OCI-LY7 (cell line): ENCODE measurements around the gene SELENOS. TPM values are rescaled to one million over a fixed set of nuclear protein-coding genes. Genes with fewer than 3 reads are reported as not detected.
A peak's percentile ranks its signal among the peaks of the same experiment; 100 is the strongest.

ENCODE experiments used
- BruUV-seq: library from RNA; stranded (reverse); fragments of 400-500 nt; replicated peaks from 2 replicates; lab custom pipeline; 2021; lab: Mats Ljungman, UMichigan
- CTCF ChIA-PET: fragments of 300-600 bp; sonication (Branson Sonifier 250); formaldehyde crosslinking; loops from one replicate; lab custom pipeline; 2022; ENCODE audit warnings: antibody characterized with exemption; ENCODE audit not compliant: unreplicated experiment; lab: Charles Lee
- POLR2A ChIA-PET: fragments of 300-600 bp; sonication (Branson Sonifier 250); formaldehyde crosslinking; loops from one replicate; lab custom pipeline; 2022; ENCODE audit warnings: antibody characterized with exemption; lab: Charles Lee
- DNase-seq: peaks from one replicate; pipeline ENCODE4 v3.0.0-alpha.2; 2015; ENCODE audit warnings: low spot score
- H2AFZ ChIP-seq: fragments of 200-600 bp; sonication (generic), shearing (Covaris generic); 2 replicates; pipeline ENCODE4 v1.6.1; 2014; ENCODE audit warnings: mild to moderate bottlenecking, antibody characterized with exemption, low read length, moderate library complexity
- H3K27ac ChIP-seq: fragments of 200-600 bp; sonication (generic); 2 replicates; pipeline ENCODE4 v1.5.1; 2014; ENCODE audit warnings: mixed run types, low read depth, mild to moderate bottlenecking, moderate library complexity, low read length, inconsistent platforms; ENCODE audit not compliant: poor library complexity, severe bottlenecking
- H3K36me3 ChIP-seq: fragments of 200-600 bp; sonication (generic); 2 replicates; pipeline ENCODE4 v1.6.1; 2014; ENCODE audit warnings: mild to moderate bottlenecking, antibody characterized with exemption, low read length, moderate library complexity, mixed read lengths; ENCODE audit not compliant: insufficient read depth
- H3K4me1 ChIP-seq: fragments of 200-600 bp; sonication (generic); 2 replicates; pipeline ENCODE4 v1.5.1; 2014; ENCODE audit warnings: mild to moderate bottlenecking, low read length; ENCODE audit not compliant: insufficient read depth, poor library complexity, severe bottlenecking
- H3K4me2 ChIP-seq: fragments of 200-600 bp; sonication (generic); 2 replicates; pipeline ENCODE4 v1.6.1; 2014; ENCODE audit warnings: mild to moderate bottlenecking, low read length
- H3K4me3 ChIP-seq: fragments of 200-600 bp; sonication (generic); 2 replicates; pipeline ENCODE4 v1.5.1; 2014; ENCODE audit warnings: mild to moderate bottlenecking, low read depth, low read length; ENCODE audit not compliant: poor library complexity, severe bottlenecking
- H3K79me2 ChIP-seq: fragments of 200-600 bp; sonication (generic); 2 replicates; pipeline ENCODE4 v1.6.1; 2016; ENCODE audit warnings: low read depth, mild to moderate bottlenecking, low read length, moderate library complexity, mixed read lengths; ENCODE audit not compliant: insufficient read depth
- H3K9me2 ChIP-seq: fragments of 200-600 bp; sonication (generic); 2 replicates; pipeline ENCODE4 v1.6.1; 2016; ENCODE audit warnings: mild to moderate bottlenecking, low read length, mixed read lengths; ENCODE audit not compliant: insufficient read depth
- H3K9me3 ChIP-seq: fragments of 200-600 bp; sonication (generic); 2 replicates; pipeline ENCODE4 v1.6.1; 2014; ENCODE audit warnings: mild to moderate bottlenecking, mixed run types, low read length, mixed read lengths
- H4K20me1 ChIP-seq: fragments of 200-600 bp; sonication (generic); 2 replicates; pipeline ENCODE4 v1.6.1; 2014; ENCODE audit warnings: mild to moderate bottlenecking, antibody characterized with exemption, low read length, moderate library complexity, mixed read lengths; ENCODE audit not compliant: insufficient read depth
- EZH2phosphoT487 ChIP-seq: fragments of 200-600 bp; sonication (generic); IDR thresholded peaks from 2 replicates; pipeline ENCODE4 v1.6.1; 2018; ENCODE audit warnings: low read depth, borderline replicate concordance, mild to moderate bottlenecking, mixed run types, antibody characterized with exemption, low read length, moderate library complexity, mixed read lengths
- intact Hi-C: fragments of 100-400 bp; cut with micrococcal nuclease; formaldehyde crosslinking; loops from one replicate; pipeline ENCODE4 v1.10.0; 2022; ENCODE audit not compliant: unreplicated experiment
- total RNA-seq, 2 experiments: library from RNA; depleted of rRNA in 1 of 2; stranded (reverse); fragments of >200 nt in 1 of 2; shearing (Covaris generic) in 1 of 2; gene quantifications; 2 replicates each; pipeline ENCODE4 v1.2.3, GENCODE V29; 2014 to 2022
- TF ChIP-seq, protein P1 (sequence below): fragments of 200-600 bp; sonication (generic); conservative IDR thresholded peaks from 2 replicates; pipeline ENCODE4 v1.5.1; 2014; ENCODE audit warnings: mild to moderate bottlenecking, antibody characterized with exemption, low read length, moderate library complexity, mixed read lengths

Gene SELENOS
- total RNA-seq, 2 experiments from 2014 or later: 29.1 to 36.1 TPM

GRCh38 chr15:101251830-101252820 is 25.2 kb downstream of the SELENOS start, which contains the start of gene CHSY1:
Gene CHSY1, minus strand, starts transcription at chr15:101252048. Its CDS starts 592 bp downstream, at chr15:101251456.
- Histone ChIP-seq H4K20me1 (peaks cover 9% of the 10 kb centered on the region), H2AFZ (peak within 1 kb of the TSS; percentile 66; the same call in 1 of the 2 replicates), H3K27ac (no peak within 1 kb of the TSS), H3K4me2 (peak within 1 kb of the TSS; percentile 72), H3K36me3 (no peaks in the 10 kb centered on the region), H3K9me2 (no peaks in the 10 kb centered on the region), H3K9me3 (no peaks in the 10 kb centered on the region), H3K4me1 (peaks cover 10% of the 10 kb centered on the region), H3K4me3 (peak within 1 kb of the TSS; percentile 71), H3K79me2 (no peaks in the 10 kb centered on the region)
- ChIA-PET POLR2A (interaction anchor here (0.6 to 1.4 kb wide), 6 partner anchors 10 to 239 kb away, joined by 3 to 6 read pairs (median 4); no protein-coding TSS in a partner anchor), CTCF (interaction anchor here (0.5 kb wide), 1 partner anchor 548 kb away, joined by 3 read pairs; no protein-coding TSS in a partner anchor)
- intact Hi-C loops: no loop called here
- peak; percentile 68 for DNase-seq
- no TSS peak for BruUV-seq
- TF ChIP-seq EZH2phosphoT487: no peak; the same call in 1 of the 2 replicates
- TF ChIP-seq, protein P1, sequence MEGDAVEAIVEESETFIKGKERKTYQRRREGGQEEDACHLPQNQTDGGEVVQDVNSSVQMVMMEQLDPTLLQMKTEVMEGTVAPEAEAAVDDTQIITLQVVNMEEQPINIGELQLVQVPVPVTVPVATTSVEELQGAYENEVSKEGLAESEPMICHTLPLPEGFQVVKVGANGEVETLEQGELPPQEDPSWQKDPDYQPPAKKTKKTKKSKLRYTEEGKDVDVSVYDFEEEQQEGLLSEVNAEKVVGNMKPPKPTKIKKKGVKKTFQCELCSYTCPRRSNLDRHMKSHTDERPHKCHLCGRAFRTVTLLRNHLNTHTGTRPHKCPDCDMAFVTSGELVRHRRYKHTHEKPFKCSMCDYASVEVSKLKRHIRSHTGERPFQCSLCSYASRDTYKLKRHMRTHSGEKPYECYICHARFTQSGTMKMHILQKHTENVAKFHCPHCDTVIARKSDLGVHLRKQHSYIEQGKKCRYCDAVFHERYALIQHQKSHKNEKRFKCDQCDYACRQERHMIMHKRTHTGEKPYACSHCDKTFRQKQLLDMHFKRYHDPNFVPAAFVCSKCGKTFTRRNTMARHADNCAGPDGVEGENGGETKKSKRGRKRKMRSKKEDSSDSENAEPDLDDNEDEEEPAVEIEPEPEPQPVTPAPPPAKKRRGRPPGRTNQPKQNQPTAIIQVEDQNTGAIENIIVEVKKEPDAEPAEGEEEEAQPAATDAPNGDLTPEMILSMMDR: 0 out of 2 replicates have a peak, but pooled peaks have one; percentile 16

GRCh38 chr15:101250873-101251829 is 26.1 kb downstream of the SELENOS start:
- peaks cover 9% of the 10 kb centered on the region for H4K20me1 ChIP-seq
- peaks cover 19% of the 10 kb centered on the region for H3K4me1 ChIP-seq
- BruUV-seq: no TSS peak
- TF ChIP-seq, protein P1: no peak
- TF ChIP-seq EZH2phosphoT487: no peak
- no peaks in the 10 kb centered on the region for H3K9me3 ChIP-seq
- peak overlapping the region; percentile 71 for H3K4me3 ChIP-seq
- H3K4me2 ChIP-seq: peak overlapping the region; percentile 72
- H3K9me2 ChIP-seq: no peaks in the 10 kb centered on the region
- H3K27ac ChIP-seq: no peak overlapping the region
- ChIA-PET POLR2A (interaction anchor here (0.6 to 1.4 kb wide), 5 partner anchors 9 to 166 kb away, joined by 3 to 5 read pairs (median 3); no protein-coding TSS in a partner anchor), CTCF (no interaction called here)
- H2AFZ ChIP-seq: peak overlapping the region; percentile 66; the same call in 1 of the 2 replicates
- no peaks in the 10 kb centered on the region for H3K36me3 ChIP-seq
- no peak for DNase-seq
- H3K79me2 ChIP-seq: no peaks in the 10 kb centered on the region
- intact Hi-C loops: no loop called here
